ENCODE data around the gene GDF10.

DNA sequence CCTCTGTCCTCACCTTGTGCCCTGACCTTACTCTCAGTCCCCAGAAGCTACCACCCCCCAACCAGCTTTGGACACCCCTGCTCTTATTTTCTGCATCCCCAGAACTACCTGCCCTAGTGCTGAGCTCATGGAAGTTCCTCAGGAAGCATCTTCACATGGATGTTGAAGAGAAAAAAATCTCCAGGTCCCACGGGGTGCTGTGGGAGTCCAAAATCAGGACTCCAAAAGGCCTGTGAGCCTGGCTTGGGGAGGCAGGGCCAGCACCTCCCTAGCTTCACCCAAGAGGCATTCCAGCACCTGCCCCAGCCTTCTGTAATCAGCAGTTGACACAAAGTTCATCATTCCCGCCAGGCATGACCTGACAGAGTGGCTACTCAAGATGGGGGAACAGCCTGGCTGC is 20.7 kb upstream of the GDF10 start:
- TF ChIP-seq POLR2A (IDR thresholded peaks at IDR 0.05) = no peak
- TF ChIP-seq, protein P1, sequence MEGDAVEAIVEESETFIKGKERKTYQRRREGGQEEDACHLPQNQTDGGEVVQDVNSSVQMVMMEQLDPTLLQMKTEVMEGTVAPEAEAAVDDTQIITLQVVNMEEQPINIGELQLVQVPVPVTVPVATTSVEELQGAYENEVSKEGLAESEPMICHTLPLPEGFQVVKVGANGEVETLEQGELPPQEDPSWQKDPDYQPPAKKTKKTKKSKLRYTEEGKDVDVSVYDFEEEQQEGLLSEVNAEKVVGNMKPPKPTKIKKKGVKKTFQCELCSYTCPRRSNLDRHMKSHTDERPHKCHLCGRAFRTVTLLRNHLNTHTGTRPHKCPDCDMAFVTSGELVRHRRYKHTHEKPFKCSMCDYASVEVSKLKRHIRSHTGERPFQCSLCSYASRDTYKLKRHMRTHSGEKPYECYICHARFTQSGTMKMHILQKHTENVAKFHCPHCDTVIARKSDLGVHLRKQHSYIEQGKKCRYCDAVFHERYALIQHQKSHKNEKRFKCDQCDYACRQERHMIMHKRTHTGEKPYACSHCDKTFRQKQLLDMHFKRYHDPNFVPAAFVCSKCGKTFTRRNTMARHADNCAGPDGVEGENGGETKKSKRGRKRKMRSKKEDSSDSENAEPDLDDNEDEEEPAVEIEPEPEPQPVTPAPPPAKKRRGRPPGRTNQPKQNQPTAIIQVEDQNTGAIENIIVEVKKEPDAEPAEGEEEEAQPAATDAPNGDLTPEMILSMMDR (IDR thresholded peaks at IDR 0.05) = no peak

Measured in esophagus squamous epithelium (tissue), 4 donors.